HG02610 (cell line): ENCODE results near the gene RAN.
A peak's percentile ranks its signal among the peaks of the same experiment; 100 is the strongest.
"Not testable (repeated sequence)": the region's sequence is repeated elsewhere in the genome, so short reads cannot be mapped to it uniquely, and the experiment has no call there.

Source experiments
- ATAC-seq: cut with Tn5 transposase; IDR thresholded peaks from one replicate; pipeline ENCODE4 v1.9.1; 2021; ENCODE audit warnings: mild to moderate bottlenecking, moderate library complexity; ENCODE audit not compliant: unreplicated experiment

Gene RAN

DNA sequence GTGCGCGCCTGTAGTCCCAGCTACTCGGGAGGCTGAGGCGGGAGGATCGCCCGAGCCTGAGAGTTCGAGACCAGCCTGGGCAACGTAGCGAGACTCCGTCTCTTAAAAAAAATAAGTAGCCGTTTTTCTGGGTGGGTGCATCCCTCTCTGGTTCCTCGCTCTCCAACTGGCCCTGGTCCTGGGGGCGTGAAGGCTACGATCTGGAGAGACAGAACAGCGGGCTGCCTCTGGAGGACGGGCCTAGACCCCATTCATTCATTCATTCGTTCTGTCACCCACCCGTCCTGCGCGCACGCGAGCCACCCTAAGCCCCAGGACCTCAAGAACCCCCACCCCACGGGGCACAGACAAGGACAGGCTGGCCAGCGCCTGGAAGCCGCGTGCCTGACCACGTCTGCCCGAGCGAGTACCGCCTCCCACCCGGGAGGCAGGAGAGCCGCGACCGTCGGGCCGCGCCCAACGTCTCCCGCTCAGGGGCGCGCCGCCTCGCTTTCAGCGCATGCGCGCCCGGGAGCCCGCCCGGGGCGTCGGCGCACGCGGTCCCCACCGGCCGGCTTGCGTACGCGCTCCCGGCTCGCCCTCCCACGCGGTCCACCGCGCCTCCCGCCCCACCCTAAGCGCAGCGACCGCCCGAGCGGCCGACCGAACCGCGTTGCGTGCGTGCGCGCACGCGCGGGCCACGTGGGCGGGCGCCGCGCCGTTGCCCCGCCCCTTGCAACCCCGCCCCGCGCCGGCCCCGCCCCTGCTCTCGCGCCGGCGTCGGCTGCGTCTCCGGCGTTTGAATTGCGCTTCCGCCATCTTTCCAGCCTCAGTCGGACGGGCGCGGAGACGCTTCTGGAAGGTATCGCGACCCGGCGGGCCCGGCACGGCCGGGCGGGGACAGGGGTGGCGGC, at the start of gene RAN:
TSS of gene RAN (plus strand) at position 781 of the 893 bp plus-strand sequence. CDS start 528 bp downstream, outside the sequence.
- ATAC-seq: peak; percentile 76

DNA sequence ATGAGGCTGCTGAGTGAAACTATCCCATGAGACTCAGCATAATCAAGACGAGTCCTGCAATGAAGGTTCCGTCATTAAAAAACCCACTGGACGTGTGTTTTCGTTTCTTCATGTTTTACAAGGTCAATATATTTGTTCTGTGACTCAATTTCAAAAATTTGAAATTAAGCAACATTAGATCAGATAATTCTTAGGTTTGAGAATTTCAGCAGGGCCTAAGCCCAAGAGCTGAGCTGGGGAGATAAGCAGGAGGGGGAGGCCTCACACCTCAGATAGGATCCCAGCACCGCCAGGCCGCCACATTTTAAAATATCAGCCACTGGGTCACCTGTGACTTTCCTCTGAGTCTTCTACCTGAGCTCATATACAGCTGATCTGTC, 46.1 kb upstream of the RAN start:
- ATAC-seq: no peak

DNA sequence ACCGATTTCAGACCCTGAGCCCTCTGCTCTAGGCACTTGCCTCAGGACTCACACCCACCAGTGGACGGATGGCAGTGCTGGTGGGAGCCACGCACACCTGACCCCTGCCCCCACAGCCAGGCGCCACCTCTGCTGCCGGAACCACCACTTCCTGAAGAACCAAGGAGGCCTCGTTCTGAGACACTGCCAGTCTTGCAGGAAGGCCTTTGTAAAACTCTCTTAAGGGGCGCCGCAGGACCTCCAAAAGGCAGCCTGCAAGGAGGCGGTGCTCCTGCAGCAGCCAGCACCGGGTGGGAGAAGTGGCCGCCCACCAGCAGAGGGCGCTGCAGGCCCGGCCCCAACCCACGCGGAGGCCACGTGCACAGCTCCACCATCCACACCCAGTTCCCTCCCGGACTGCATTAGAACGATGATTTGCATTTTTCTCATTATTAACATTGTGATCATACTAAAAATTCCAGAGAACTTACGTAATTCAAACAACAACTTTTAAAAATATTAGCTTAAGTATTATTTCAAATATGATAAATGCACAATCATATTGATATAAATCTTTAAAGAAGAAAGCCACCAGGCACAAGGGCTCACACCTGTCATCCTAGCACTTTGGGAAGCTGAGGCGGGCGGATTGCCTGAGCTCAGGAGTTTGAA, 45.6 kb upstream of the RAN start:
- no peak for ATAC-seq

DNA sequence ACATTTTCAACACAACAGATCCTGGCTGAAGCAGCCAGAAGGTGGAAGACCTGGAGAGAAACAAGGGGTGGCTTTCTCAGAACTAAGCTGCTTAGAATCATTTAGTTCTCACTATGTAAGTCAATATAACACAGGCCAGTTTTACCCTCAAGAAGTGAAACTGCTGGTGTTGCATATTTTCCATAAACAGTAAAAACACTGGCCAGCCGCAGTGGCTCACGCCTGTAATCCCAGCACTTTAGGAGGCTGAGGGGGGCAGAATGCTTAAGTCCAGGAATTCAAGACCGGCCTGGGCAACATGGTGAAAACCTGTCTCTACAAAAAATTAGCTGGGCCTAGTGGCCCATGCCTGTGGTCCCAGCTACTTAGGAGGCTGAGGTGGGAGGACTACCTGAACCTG, 44.4 kb upstream of the RAN start:
- no peak for ATAC-seq

DNA sequence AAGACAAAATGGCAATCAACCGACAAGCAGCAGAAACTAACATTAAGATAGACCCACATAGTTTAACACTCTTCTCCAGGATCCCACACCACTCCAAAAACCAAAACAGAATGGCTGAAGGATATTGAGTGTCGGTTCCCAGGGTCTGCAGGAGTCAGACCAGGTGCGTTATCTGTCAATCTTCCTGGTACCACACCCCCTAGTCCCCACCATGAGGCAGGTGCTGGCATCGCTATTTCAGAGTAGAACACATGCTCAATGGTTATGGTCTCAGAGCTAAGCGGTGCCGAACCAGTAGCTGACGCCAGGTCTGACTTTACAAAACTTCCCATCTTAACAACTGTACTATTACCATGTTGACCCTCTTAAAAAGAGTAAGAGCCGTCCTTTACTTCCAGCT, 43.0 kb upstream of the RAN start:
- no peak for ATAC-seq

DNA sequence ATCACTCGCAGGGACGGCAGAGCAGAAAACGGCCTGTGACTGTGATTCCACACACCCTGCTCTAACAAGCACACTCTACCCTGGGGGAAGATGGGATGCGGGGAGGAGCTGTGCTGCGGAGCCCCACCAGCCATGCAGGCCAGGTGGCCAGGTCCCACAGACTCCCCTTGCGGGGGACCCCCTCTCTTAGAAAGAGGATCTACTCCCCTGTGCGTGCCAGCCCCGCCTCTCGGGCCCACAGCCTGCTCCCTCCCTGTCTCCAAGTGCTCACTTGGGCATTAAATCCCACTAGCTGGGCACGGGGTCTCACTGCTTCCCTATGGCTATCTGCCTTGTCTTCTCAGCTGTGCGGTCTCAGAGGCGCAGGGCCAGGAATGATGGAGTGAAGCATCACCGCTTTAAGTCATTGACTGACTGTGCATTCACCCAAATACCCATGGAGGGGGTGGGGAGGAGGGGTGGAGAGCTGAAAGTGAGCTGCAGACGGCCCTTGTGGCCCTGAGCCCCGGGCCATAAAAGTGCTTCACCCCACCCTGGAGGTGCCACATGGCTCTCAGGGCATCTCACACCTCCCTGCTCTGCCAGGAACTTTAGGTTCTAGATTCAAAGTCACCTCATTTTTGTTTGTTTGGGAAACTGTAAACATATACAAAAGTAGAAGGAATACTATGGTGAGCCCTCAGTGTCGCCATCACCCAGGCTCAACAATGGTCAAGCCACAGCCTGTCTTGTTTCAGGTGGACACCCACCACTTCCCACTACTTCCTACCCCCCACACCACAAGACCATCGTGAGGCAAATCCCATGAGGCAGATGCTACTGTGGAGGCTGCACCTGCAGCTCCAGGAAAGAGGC, 42.2 kb upstream of the RAN start:
- ATAC-seq: no peak

DNA sequence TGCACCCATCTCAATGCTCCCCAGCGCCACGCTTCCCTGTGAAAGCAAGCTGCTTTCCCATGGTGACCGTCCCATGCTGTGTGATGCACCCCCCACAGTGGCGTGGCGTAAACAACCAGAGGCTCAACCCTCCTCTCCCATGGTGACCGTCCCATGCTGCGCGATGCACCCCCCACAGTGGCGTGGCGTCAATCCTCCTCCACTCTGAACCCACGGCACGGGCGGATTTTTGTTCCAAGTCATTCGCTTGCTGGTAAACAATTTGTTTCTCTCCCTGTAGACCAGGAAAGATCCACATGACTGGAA, 41.7 kb upstream of the RAN start:
- ATAC-seq: no peak

DNA sequence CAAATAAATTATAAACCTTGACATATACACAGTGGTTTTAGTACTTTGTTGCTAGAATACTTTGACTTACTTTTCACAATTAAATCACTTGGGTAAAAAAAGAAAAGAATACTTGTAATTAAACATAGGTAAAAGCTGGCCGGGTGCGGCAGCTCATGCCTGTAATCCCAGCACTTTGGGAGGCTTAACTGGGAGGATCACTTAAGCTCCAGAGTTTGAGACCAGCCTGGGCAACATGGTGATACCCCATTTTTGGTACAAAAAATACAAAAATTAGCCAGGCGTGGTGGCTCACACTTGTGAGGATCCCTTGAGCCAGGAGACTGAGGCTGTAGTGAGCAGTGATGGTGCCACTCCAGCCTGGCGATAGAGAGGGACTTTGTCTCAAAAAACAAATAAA, 40.6 kb upstream of the RAN start:
- no peak for ATAC-seq

DNA sequence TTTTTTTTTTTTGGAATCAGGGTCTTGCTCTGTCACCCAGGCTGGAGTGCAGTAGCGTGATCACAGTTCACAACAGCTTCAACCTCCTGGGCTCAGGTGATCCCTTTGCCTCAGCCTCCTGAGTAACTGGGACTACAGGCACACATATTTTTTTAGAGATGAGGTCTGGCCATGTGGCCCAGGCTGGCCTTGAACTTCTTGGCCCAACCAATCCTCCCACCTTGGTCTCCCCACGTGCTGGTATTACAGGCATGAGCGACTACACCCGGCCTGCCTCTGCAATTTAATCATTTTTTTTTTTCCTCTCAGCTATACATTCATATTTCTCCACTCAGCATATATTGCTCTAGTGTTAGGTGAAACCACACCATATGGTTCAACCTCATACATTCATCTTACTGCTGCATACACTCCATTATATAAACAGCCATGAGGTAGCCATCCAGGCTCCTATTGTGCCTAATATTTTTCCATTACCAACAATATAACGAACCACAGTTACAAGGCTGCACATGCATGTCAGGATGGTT, 39.9 kb upstream of the RAN start:
- ATAC-seq: no peak

DNA sequence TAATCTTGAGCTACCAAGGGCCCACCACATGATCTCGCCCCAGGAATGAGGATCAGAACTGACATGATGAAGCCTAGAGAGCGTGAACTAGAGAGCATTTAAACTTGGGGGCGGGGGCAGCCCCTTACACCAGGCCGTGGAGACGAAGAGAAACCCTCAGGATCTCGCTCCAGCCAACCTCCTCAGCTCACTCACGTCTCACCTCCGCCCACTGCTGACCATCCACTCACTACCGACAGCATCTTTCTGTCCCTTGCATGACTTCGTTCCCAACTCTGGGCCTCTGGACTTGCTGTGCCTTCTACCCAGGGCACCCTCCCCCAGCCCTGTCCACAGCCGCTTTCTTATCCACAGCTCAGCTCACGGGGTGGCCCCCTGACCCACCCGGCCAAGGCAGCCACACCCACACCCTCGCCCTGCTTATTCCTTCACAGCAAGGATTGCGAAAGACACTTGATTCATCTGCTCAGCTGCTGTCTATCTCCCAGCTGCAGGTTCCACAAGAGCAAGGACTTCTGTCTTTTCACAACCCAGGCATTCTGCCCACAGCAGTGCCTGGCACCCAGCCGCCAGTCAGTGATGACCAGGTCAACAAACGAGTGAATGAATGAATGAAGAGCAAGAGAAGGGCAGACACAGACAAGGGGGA, 39.2 kb upstream of the RAN start:
- ATAC-seq: no peak

DNA sequence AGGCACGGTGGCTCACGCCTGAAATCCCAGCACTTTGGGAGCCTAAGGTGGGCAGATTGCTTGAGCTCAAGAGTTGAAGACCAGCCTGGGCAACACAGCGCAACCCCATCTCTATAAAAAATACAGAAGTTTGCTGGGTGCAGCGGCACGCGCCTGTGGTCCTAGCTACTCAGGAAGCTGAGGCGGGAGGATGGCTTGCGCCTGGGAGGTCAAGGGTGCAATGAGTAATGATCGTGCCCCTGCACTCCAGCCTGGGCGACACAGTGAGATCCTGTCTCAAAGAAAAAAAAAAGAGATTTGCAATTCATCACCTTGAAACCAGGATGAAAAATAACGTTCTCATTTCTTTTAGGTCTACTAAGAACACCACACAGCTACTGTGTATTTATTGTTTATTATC, 36.9 kb upstream of the RAN start:
- no peak for ATAC-seq

DNA sequence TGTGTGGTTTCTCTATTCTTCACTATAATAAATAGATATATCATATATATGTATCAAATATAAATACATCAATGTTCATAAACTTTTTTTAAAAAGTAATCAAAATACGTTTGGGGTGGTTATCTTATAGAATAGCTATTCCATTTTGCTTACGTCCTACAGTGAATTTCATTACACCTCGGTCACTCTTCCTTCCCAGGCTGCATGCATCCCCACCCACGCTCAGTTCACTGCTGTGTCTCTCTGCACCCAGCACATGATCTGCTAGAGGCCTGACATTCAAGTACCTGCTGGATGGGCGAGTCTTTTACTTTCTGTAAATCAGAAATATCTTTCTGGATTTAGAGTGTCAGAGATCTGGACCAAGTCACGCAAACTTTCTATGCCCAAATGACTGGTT, 36.4 kb upstream of the RAN start:
- no peak for ATAC-seq

DNA sequence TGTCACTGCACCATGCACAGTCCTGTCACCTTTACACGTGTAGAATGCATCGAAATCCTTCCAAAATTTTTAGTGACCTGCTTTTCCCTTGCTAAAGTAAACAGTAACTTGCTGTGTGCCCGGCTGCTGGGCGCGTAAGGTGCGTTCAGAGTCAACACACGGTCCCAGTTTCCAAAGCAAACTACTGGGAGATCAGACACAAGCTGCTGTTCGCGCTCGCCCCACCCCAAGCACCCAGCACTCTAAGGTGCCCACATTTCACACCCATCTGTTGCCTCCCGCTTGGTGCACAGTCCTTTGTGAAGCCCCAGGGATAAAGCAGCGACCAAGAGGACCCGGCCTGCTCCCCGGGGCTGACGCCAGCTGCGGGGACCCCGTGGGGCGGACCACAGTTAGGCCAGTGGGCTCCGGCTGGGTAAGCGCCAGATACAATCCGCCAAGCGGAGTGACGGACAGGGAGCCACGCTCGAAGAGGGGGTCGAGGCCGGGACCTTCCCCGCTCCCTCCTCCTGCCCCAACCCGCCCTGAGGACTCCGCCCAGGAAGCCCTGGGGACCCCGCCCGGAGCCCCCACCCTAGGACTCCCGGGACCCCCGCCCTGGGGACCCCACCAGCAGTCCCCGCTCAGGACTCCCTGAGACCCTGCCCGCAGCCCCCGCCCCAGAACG, 33.4 kb upstream of the RAN start:
- ATAC-seq: peak; percentile 16

DNA sequence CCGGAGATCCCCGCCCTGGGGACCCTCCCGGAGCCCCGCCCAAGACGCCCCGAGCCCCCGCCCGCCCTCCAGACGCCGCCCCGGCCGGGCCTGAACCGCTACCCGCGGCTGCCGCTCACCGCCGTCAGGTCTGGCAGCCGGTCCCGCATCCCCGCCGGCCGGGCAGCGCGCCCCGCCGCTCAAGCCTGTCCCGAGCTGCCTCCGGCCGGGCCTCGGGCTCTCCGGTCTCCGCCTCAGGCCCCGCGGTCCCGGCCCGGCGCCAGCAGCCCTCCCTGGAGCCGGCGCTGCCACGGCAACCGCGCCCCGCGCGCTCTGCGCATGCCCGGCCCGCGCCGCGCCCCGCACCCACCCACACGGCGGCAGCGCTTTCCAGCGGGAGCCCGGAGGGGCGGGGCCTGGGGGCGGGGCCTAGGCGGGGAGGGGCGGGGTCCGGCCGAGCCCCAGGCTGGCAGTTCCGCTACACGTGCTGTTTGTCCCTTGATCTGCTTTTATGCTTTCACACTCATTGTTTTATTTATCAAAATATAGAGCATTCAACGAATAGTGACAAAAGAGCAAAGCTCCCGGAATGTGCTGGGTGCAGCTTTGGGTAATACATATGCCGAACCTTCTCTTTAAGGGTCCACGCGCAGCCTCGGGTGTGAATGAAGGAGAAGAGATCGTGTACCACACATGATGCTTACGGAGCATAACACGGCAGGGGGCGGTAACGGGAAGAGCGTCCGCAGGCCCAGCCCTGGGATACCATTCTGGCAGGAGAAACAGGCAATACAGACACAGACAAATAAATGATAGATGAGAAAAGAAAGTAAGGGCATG, 32.7 kb upstream of the RAN start, which contains the start of gene STX2:
TSS of gene STX2 (minus strand) at position 300 of the 819 bp plus-strand sequence. CDS start at position 149, 151 bp downstream.
- ATAC-seq: peak; percentile 89

DNA sequence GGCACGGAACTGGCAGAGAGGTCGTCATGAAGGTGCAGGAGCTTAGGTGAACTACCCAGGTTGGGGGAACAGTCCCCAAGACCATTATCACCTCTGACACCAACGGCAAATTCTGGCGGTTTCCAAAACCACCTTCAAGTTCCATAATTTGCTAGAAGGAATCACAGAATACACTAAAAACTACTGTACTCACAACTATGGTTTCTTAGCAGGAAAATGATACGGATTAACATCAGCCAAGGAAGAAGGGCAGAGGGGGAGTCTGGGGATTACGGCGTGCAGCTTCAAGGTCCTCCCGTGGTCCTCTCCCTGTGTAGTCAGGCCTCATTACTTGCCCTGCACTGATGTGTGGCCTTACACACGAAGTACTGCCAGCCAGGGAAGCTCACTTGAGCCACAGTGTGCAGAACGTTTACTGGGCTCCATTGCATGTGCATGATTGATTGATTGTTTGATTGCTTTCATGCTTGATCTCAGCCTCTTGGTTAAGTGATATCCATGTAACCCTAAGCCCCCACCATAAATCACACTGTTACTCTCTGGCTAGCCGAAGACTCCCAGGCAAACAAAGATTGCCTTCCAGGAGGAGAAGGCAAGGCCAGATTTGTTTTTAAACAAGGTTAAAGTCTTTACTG, 32.0 kb upstream of the RAN start:
- no peak for ATAC-seq

DNA sequence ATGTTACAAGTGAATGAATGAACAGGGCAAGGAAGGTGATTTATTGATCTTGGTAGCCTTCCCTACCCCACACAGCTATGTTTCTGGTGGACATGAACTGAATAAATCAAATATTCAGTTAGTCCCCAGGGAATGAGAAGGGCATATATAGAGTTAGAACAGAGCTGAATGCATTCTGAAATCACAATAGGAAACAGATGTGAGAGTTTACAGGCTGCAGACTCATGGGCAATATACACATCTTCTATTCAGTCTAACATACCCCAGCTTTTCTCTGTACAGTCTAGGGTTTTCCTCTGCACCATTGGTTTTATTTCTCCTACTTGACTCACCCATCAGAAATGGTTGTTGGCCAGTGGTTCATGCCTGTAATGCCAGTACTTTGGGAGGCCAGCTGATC, 25.5 kb upstream of the RAN start:
- ATAC-seq: no peak

DNA sequence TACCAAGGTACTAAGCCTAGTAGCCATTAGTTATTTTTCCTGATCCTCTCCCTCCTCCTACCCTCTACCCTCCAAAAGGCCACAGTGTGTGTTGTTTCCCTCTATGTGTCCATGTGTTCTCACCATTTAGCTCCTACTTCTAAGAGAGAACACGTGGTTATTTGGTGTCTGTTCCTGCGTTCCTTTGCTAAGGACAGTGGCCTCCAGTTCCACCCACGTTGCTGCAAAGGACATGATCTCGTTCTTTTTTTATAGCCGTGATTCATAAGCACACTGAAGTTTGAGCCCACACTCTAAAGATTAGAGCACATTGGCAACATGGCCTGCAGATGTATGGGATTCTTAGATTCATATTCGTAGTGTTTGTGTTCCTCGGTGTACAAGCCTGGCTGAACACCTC, 24.8 kb upstream of the RAN start:
- ATAC-seq: no peak

DNA sequence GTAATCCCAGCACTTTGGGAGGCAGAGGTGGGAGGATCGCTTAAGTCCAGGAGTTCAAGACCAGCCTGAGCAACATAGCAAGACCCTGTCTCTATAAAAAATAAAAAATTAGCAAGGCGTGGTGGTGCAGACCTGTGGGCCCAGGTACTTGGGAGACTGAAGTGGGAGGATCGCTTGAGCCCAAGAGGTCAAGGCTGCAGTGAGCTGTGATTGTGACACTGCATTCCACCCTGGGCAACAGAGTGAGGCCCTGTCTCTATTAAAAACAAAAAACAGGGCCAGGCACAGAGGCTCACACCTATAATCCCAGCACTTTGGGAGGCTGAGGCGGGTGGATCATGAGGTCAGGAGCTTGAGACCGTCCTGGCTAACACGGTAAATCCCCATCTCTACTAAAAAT, 23.8 kb upstream of the RAN start:
- ATAC-seq: not testable (repeated sequence)

DNA sequence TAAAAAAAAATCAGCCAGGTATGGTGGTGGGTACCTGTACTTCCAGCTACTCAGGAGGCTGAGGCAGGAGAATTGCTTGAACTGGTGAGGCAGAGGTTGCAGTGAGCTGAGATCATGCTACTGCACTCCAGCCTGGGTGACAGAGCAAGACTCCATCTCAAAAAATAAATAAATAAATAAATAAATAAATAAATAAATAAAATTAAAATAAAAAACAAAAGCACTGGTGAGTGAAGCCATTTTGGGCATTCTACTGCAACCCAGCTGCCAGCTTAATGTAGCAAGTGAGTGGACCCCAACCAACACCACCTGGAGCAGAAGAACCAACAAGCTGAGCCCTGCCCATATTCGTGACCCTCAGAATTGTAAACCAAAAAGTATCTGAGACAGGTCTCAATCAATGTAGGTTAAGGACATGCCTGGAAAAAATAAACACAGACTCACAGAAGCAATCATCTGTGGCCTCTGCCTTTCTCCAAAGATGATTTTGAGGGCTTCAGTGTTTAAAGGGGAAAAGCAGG, 23.0 kb upstream of the RAN start:
- ATAC-seq: not testable (repeated sequence)
